ENCODE results near the gene OTOP2.

Gene OTOP2, protein sequence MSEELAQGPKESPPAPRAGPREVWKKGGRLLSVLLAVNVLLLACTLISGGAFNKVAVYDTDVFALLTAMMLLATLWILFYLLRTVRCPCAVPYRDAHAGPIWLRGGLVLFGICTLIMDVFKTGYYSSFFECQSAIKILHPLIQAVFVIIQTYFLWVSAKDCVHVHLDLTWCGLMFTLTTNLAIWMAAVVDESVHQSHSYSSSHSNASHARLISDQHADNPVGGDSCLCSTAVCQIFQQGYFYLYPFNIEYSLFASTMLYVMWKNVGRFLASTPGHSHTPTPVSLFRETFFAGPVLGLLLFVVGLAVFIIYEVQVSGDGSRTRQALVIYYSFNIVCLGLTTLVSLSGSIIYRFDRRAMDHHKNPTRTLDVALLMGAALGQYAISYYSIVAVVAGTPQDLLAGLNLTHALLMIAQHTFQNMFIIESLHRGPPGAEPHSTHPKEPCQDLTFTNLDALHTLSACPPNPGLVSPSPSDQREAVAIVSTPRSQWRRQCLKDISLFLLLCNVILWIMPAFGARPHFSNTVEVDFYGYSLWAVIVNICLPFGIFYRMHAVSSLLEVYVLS

GRCh38 chr17:74924250-74924948 lies at the start of gene OTOP2:
Gene OTOP2 (plus strand): TSS chr17:74924273. CDS start chr17:74924633, 360 bp downstream.
- no peak for FAIRE-seq

DNA sequence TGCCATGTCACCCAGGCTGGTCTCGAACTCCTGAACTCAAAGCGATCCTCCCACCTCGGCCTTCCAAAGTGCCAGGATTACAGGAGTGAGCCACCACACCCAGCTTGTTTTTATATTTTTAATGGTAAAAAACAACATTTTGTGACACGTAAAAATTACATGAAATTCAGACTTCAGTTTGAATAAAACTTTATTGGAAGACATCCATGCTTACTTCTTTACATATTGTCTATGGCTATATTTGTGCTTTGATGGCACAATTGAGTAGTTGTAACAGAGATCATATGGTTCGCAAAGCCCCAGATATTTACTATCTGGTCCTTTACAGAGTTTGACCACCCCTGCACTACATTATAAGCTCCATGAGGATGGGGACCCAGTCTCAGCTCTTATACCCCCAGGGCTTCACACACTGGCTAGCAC lies 49.4 kb upstream of the OTOP2 start:
- FAIRE-seq = no peak

GRCh38 chr17:74875155-74875976 lies 48.7 kb upstream of the OTOP2 start:
- no peak for FAIRE-seq

- no peak for FAIRE-seq
These were observed 48.0 kb upstream of the OTOP2 start for GRCh38 chr17:74875977-74876593.

GRCh38 chr17:74877592-74878548 lies 46.2 kb upstream of the OTOP2 start:
- no peak for FAIRE-seq

GRCh38 chr17:74878658-74879057 lies 45.4 kb upstream of the OTOP2 start:
- FAIRE-seq = no peak

DNA sequence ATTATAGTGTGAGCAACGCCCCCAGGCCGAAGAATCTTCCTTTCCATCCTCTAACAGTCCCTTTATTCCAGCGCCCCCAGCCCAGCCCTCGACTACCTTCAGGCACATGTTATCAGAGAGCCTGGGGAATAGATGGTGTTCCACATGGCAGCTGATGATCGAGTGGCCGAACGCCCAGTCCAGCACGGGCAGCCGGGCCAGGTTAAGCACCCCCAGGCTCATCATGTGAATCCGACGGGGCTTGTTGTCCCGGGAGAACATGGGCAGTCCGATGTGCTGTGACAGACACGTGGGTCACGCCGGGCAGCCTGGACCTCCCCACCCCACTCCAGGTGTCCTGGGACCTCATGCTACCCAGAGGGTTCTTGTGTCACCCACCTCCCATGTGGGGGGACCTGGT lies 44.8 kb upstream of the OTOP2 start:
- no peak for FAIRE-seq

- no peak for FAIRE-seq
These were observed 43.0 kb upstream of the OTOP2 start for GRCh38 chr17:74881073-74881472.

DNA sequence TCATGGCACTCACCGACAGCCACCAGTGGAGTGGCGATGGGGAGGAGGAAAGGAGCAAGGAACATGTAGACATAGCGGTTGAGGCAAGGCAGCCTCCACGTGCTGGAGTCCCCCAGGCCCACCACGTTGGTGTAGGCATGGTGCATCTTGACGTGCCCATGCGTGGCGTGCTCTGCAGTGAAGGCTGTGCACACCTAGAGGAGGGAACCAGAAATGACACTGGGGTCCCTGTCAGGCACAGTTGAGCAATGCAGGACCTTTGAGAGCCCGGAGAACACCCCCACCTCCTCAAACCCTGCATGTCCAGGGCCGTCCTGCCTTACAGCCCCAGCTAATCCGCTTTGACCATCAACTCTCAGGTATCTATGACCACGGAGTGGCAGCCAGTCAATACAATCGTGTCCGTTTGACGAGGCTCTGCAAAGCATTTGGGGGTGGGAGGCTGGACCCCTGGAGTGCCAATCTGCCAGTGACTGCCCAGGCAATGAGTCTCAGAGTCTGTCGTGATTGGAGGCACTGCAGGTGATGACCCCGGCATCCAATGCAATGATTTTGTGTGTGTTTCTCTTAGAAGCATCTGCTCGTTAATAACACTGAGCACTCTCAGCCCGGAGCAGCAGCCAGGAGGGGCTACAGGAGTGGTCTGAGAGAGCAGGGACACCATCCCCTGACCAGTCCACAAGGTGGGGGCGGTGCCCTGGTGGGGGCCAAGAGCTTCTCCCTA lies 41.4 kb upstream of the OTOP2 start:
- no peak for FAIRE-seq

DNA sequence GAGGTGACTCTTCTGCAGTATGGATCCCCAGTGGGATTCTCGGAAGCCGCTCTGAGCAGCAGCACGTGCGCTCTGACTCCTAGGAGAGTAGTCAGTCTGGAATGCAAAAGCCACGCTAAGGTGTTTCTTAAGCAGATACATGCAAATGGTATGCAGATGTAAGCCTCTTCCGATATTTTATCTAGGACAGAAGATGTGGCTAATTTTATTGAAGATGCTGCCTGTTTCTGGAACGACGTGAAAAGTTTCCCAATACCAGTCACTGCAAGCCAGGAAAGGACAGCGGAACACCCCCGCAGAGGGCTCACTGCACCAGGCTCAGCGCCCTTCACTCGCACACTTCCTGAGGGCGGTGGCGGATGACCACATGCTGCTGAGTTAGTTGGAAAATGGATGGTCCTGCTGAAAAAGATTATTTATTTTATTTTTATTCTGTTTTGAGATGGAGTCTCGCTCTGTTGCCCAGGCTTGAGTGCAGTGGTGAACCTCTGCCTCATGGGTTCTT lies 40.8 kb upstream of the OTOP2 start:
- FAIRE-seq = no peak

DNA sequence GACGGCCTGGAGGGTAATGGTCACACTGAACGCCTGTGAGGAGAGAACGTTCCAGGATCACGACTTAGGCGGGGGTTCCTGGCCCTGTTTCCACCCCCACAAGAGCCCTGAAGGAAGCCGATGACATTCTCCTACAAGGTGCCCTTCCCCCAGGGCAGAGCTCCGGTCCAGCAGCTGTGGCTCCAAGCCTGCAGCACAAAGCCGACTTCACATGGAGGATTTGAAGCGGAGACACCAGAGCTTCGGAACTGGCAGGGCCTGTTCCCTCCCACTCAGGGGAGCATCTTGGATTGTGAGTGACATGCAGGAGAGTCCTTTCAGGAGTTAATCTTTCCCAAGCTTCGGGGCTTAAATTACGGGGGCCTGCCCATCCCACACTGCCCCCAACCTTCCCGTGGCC lies 35.6 kb upstream of the OTOP2 start:
- no peak for FAIRE-seq

- no peak for FAIRE-seq
These were observed 33.5 kb upstream of the OTOP2 start for GRCh38 chr17:74890554-74890953.

- no peak for FAIRE-seq
These were observed 31.8 kb upstream of the OTOP2 start for GRCh38 chr17:74892013-74892841.

DNA sequence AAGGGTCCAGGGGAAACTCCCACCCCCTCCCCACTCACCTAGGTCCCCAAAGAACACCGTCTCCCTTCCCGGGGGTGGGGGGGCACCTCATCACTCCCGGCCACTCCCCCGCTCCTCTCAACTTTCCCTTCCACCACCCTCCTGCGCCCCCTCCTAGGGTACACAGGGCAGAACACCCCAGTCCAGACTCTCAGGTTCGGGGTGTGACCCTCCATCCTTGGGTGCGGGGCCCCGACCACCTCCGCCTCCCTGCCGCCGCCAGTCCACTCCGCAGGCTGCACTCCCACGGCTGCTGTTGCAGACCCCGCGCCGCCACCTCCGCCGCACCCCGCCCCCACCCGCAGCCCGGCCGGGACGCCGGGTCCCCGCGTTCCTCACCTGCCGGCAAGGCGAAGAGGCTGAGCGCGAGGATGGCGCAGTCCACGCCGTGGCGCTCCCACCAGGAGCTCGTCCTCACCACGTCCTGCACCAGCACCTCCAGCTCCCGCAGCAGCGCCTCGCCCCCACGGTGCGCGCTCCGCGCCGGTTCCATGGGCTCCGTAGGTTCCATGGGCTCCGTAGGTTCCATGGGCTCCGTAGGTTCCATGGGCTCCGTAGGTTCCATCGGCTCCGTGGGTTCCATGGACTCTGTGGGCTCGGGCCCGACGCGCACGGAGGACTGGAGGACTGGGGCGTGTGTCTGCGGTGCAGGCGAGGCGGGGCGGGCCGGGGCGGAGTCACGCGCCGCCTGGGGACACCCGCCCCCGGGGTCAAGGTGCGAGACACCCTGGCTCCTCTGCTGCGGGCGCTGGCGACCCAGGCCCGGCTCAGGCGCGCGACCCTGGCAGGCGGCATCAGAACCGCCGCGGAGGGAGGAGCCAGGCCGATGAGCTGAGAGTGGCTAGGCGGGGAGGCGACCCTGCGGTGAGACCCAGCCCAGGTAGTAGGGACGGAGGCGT lies 30.8 kb upstream of the OTOP2 start, which contains the start of gene FADS6:
TSS of gene FADS6 (minus strand) at position 660 of the 938 bp plus-strand sequence. CDS start at position 622, 38 bp downstream.
- FAIRE-seq = no peak

- no peak for FAIRE-seq
These were observed 30.0 kb upstream of the OTOP2 start for GRCh38 chr17:74893936-74894671.

GRCh38 chr17:74898376-74898946 lies 25.6 kb upstream of the OTOP2 start:
- FAIRE-seq = no peak

GRCh38 chr17:74900208-74900607 lies 23.9 kb upstream of the OTOP2 start:
- no peak for FAIRE-seq

All from A204.1 (cell line).